Esophagus squamous epithelium (tissue), 4 donors: ENCODE measurements around the gene TULP3.

Source experiments
- POLR2A ChIP-seq, 4 donors: fragments of 450-650 bp; IDR thresholded peaks; one replicate each; pipeline ENCODE4 v1.6.1; 2017; ENCODE audit warnings: antibody characterized with exemption in 4 of 4, mild to moderate bottlenecking in 4 of 4, moderate library complexity in 3 of 4
- TF ChIP-seq, protein P1 (sequence below), 6 experiments: fragments of 450-650 bp in 4 of 6; fragments of 200-600 bp in 2 of 6; sonication (generic) in 2 of 6; IDR thresholded peaks; one replicate each; pipeline ENCODE4 v1.5.1; 2016 to 2019; ENCODE audit warnings: antibody characterized with exemption in 6 of 6, mild to moderate bottlenecking in 4 of 6, moderate library complexity in 4 of 6

DNA sequence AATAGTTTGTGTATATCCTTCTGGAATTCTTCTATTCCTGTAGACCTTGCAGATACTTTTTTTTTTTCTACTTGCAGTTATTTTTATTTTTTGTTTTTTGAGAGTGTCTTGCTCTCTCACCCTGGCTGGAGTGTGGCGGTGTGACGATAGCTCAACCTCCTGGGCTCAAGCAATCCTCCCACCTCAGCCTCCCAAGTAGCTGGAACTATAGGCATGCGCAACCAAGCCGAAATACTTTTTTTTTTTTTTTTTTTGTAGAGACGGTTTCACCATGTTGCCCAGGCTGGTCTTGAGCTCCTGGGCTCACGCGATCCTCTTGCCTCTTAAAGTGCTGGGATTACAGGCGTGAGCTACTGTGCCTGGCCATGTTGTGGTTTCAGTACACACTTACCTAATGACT, 10.0 kb downstream of the TULP3 start:
- TF ChIP-seq, protein P1, sequence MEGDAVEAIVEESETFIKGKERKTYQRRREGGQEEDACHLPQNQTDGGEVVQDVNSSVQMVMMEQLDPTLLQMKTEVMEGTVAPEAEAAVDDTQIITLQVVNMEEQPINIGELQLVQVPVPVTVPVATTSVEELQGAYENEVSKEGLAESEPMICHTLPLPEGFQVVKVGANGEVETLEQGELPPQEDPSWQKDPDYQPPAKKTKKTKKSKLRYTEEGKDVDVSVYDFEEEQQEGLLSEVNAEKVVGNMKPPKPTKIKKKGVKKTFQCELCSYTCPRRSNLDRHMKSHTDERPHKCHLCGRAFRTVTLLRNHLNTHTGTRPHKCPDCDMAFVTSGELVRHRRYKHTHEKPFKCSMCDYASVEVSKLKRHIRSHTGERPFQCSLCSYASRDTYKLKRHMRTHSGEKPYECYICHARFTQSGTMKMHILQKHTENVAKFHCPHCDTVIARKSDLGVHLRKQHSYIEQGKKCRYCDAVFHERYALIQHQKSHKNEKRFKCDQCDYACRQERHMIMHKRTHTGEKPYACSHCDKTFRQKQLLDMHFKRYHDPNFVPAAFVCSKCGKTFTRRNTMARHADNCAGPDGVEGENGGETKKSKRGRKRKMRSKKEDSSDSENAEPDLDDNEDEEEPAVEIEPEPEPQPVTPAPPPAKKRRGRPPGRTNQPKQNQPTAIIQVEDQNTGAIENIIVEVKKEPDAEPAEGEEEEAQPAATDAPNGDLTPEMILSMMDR (IDR thresholded peaks at IDR 0.05), result no peak
- no peak for TF ChIP-seq POLR2A (IDR thresholded peaks at IDR 0.05)
